H1 (cell line): ENCODE data around the gene SSU72. TPM values are rescaled to one million over a fixed set of nuclear protein-coding genes. Genes with fewer than 3 reads are reported as not detected.
"Not testable (repeated sequence)": the region's sequence is repeated elsewhere in the genome, so short reads cannot be mapped to it uniquely, and the experiment has no call there.

ENCODE experiments used
- CTCF ChIA-PET: fragments of 300-600 bp; sonication (Branson Sonifier 250); formaldehyde crosslinking; loops from one replicate; lab custom pipeline; 2021; ENCODE audit not compliant: partially characterized antibody; lab: Charles Lee
- POLR2A ChIA-PET: fragments of 300-600 bp; sonication (Branson Sonifier 250); formaldehyde crosslinking; loops from one replicate; lab custom pipeline; 2021; ENCODE audit warnings: inconsistent platforms; ENCODE audit not compliant: partially characterized antibody; lab: Charles Lee
- DNase-seq, 2 experiments: peaks; one replicate each; pipeline versions ENCODE4 v3.0.0 to v3.0.0-alpha.2; 2010 to 2022; ENCODE audit warnings: low spot score in 2 of 2, low read depth in 1 of 2, mixed read lengths in 1 of 2
- FAIRE-seq: peaks from 2 replicates; lab custom pipeline; 2011; peaks lifted over from hg19 to GRCh38; lab: Jason Lieb, UNC
- H2AFZ ChIP-seq: 2 replicates; pipeline ENCODE4 v1.8.1; 2012; ENCODE audit warnings: low read length, inconsistent platforms
- H2AK5ac ChIP-seq: 2 replicates; pipeline ENCODE4 v1.6.1; 2013; ENCODE audit warnings: low read depth, low read length
- H2BK120ac ChIP-seq: replicated peaks from 2 replicates; pipeline ENCODE3; 2013; ENCODE audit warnings: low read depth, low read length, inconsistent platforms
- H2BK12ac ChIP-seq: 2 replicates; pipeline ENCODE4 v1.6.1; 2013; ENCODE audit warnings: low read depth, low read length
- H2BK15ac ChIP-seq: 2 replicates; pipeline ENCODE4 v1.6.1; 2013; ENCODE audit warnings: low read length
- H2BK20ac ChIP-seq: 2 replicates; pipeline ENCODE4 v1.6.1; 2013; ENCODE audit warnings: low read length
- H2BK5ac ChIP-seq: 2 replicates; pipeline ENCODE4 v1.6.1; 2013; ENCODE audit warnings: low read depth, low read length
- H3K14ac ChIP-seq: 2 replicates; pipeline ENCODE4 v1.6.1; 2013; ENCODE audit warnings: inconsistent platforms; ENCODE audit not compliant: insufficient read length
- H3K18ac ChIP-seq: 2 replicates; pipeline ENCODE4 v1.6.1; 2013; ENCODE audit warnings: low read length; ENCODE audit errors: extremely low read depth
- H3K23ac ChIP-seq: 2 replicates; pipeline ENCODE4 v1.6.1; 2013; ENCODE audit warnings: inconsistent platforms; ENCODE audit not compliant: insufficient read length
- H3K23me2 ChIP-seq: 2 replicates; pipeline ENCODE4 v1.6.1; 2013; ENCODE audit warnings: low read depth, low read length
- H3K27ac ChIP-seq: 2 replicates; pipeline ENCODE4 v1.6.1; 2011; ENCODE audit warnings: low read depth, low read length, inconsistent platforms
- H3K27me3 ChIP-seq, 4 experiments: replicated peaks in 1 of 4; 1 replicate in 1 of 4; 2 replicates in 3 of 4; pipeline versions ENCODE4 v1.6.1 to v1.8.1; 2011 to 2013; ENCODE audit warnings: low read length in 3 of 4, mild to moderate bottlenecking in 3 of 4, inconsistent platforms in 2 of 4, mixed read lengths in 2 of 4, moderate library complexity in 1 of 4; ENCODE audit not compliant: control insufficient read depth in 3 of 4, insufficient read depth in 3 of 4; ENCODE audit errors: extremely low read depth in 1 of 4
- H3K36me3 ChIP-seq, 4 experiments: 2 replicates each; pipeline versions ENCODE4 v1.6.1 to v1.8.1; 2011 to 2013; ENCODE audit warnings: mild to moderate bottlenecking in 4 of 4, low read length in 3 of 4, moderate library complexity in 2 of 4, control low read depth in 1 of 4, inconsistent platforms in 1 of 4; ENCODE audit not compliant: insufficient read depth in 4 of 4, control insufficient read depth in 2 of 4
- H3K4ac ChIP-seq: replicated peaks from 2 replicates; pipeline ENCODE3; 2013; ENCODE audit warnings: low read length, low read depth, mixed read lengths, inconsistent platforms; ENCODE audit not compliant: insufficient read length
- H3K4me1 ChIP-seq, 4 experiments: replicated peaks in 1 of 4; 1 replicate in 1 of 4; 2 replicates in 3 of 4; pipeline versions ENCODE4 v1.6.1 to v1.8.1; 2011 to 2013; ENCODE audit warnings: low read length in 3 of 4, inconsistent platforms in 2 of 4, mixed read lengths in 1 of 4; ENCODE audit not compliant: insufficient read depth in 4 of 4, control insufficient read depth in 3 of 4
- H3K4me2 ChIP-seq, 2 experiments: 2 replicates each; pipeline versions ENCODE4 v1.6.1 to v1.8.1; 2011 to 2013; ENCODE audit warnings: low read depth in 2 of 2, low read length in 2 of 2, control low read depth in 1 of 2, inconsistent platforms in 1 of 2, mild to moderate bottlenecking in 1 of 2; ENCODE audit not compliant: insufficient read depth in 1 of 2
- H3K4me3 ChIP-seq, 4 experiments: fragments of 200-600, 300-600 bp in 1 of 4; sonication (generic), shearing (Covaris generic), sonication (Bioruptor Twin) in 1 of 4; 2 replicates each; pipeline versions ENCODE4 v1.5.1 to v1.8.1; 2011 to 2016; ENCODE audit warnings: low read length in 4 of 4, low read depth in 3 of 4, control low read depth in 2 of 4, inconsistent platforms in 2 of 4, mild to moderate bottlenecking in 2 of 4, mixed read lengths in 1 of 4, moderate library complexity in 1 of 4; ENCODE audit not compliant: insufficient read depth in 2 of 4; ENCODE audit errors: extremely low read depth in 1 of 4
- H3K56ac ChIP-seq: replicated peaks from 2 replicates; pipeline ENCODE3; 2013; ENCODE audit warnings: low read depth, mild to moderate bottlenecking, mixed read lengths, low read length, inconsistent platforms; ENCODE audit not compliant: insufficient read length
- H3K79me1 ChIP-seq: 2 replicates; pipeline ENCODE4 v1.6.1; 2013; ENCODE audit warnings: low read depth, low read length, control low read depth
- H3K79me2 ChIP-seq, 2 experiments: 2 replicates each; pipeline versions ENCODE4 v1.6.1 to v1.8.1; 2012 to 2013; ENCODE audit warnings: low read length in 2 of 2, mild to moderate bottlenecking in 2 of 2, inconsistent platforms in 1 of 2; ENCODE audit not compliant: insufficient read depth in 2 of 2, control insufficient read depth in 1 of 2
- H3K9ac ChIP-seq, 4 experiments: replicated peaks in 1 of 4; 1 replicate in 1 of 4; 2 replicates in 3 of 4; pipeline versions ENCODE4 v1.6.1 to v1.8.1; 2011 to 2013; ENCODE audit warnings: low read depth in 3 of 4, low read length in 3 of 4, control low read depth in 2 of 4, mild to moderate bottlenecking in 2 of 4, moderate library complexity in 2 of 4, inconsistent platforms in 1 of 4; ENCODE audit errors: extremely low read depth in 1 of 4
- H3K9me3 ChIP-seq, 2 experiments: 2 replicates each; pipeline versions ENCODE4 v1.6.1 to v1.8.1; 2012 to 2013; ENCODE audit warnings: mild to moderate bottlenecking in 2 of 2, moderate library complexity in 2 of 2, control low read depth in 1 of 2, inconsistent platforms in 1 of 2, low read depth in 1 of 2, low read length in 1 of 2, mixed read lengths in 1 of 2; ENCODE audit not compliant: insufficient read depth in 2 of 2
- H4K20me1 ChIP-seq, 2 experiments: replicated peaks in 1 of 2; 2 replicates each; pipeline versions ENCODE3 to v1.8.1; 2011 to 2013; ENCODE audit warnings: inconsistent platforms in 2 of 2, low read length in 2 of 2, mild to moderate bottlenecking in 1 of 2; ENCODE audit not compliant: insufficient read depth in 2 of 2, control insufficient read depth in 1 of 2
- H4K5ac ChIP-seq: 2 replicates; pipeline ENCODE4 v1.6.1; 2013; ENCODE audit warnings: low read length, low read depth, mixed read lengths, inconsistent platforms; ENCODE audit not compliant: insufficient read length
- H4K8ac ChIP-seq: 2 replicates; pipeline ENCODE4 v1.8.0; 2013; ENCODE audit warnings: mild to moderate bottlenecking, moderate library complexity, low read length, inconsistent platforms; ENCODE audit not compliant: insufficient read depth; ENCODE audit errors: extremely low read depth
- H4K91ac ChIP-seq: replicated peaks from 2 replicates; pipeline ENCODE3; 2013; ENCODE audit warnings: low read length, mixed read lengths, inconsistent platforms; ENCODE audit not compliant: insufficient read length
- WGBS, 2 experiments: shearing (Covaris generic) in 1 of 2; methylation state at CpG; one replicate each; pipeline versions ENCODE4 v1.1.6 to v1.1.7; 2013 to 2015; ENCODE audit warnings: low lambda C conversion rate in 2 of 2, mixed read lengths in 2 of 2, inconsistent platforms in 1 of 2, low coverage in 1 of 2, missing lambda C conversion rate in 1 of 2; ENCODE audit not compliant: insufficient replicate concordance in 2 of 2, insufficient coverage in 1 of 2, insufficient read length in 1 of 2; ENCODE audit errors: extremely low coverage in 1 of 2, missing lambda C conversion rate in 1 of 2; 5-methylcytosine and 5-hydroxymethylcytosine counted together
- polyA plus RNA-seq, 7 experiments: library from polyadenylated mRNA; depleted of rRNA in 3 of 7; stranded (reverse) in 5 of 7; unstranded in 2 of 7; fragments of >200 nt in 5 of 7; fragments of 200-250 nt in 2 of 7; gene quantifications; 1 replicate in 5 of 7; 2 replicates in 1 of 7; 4 replicates in 1 of 7; pipeline versions ENCODE4 v1.2.1 to v1.2.3, GENCODE V29; 2011 to 2013; ENCODE audit warnings: missing spikeins in 2 of 7, mixed read lengths in 2 of 7
- total RNA-seq: library from RNA; stranded (reverse); fragmentation: NEBNext Ultra II Directional; extraction: Animal tissue kit (Norgen Biotek cat#: 25700); gene quantifications from 2 replicates; pipeline ENCODE4 v1.2.1, GENCODE V29; 2021

Gene SSU72
- total and polyA plus RNA-seq, 2 of the 8 experiments (the other 6 are each of a cell fraction or from before 2014, with no cell fraction given): 110 to 165 TPM

- DNase-seq, H3K79me2 ChIP-seq, H3K4me2 ChIP-seq, H3K4me1 ChIP-seq, H3K18ac ChIP-seq, H2BK5ac ChIP-seq, H2AFZ ChIP-seq, H4K8ac ChIP-seq, H2AK5ac ChIP-seq, H3K23me2 ChIP-seq, H2BK120ac ChIP-seq, H3K4me3 ChIP-seq, H3K14ac ChIP-seq, H2BK20ac ChIP-seq, H4K5ac ChIP-seq, H3K23ac ChIP-seq, CTCF ChIA-PET, H3K27me3 ChIP-seq, H4K91ac ChIP-seq, H3K56ac ChIP-seq, H2BK12ac ChIP-seq, H3K9ac ChIP-seq, H2BK15ac ChIP-seq, H3K9me3 ChIP-seq, H3K27ac ChIP-seq, H4K20me1 ChIP-seq, H3K4ac ChIP-seq, H3K79me1 ChIP-seq, FAIRE-seq: not testable (repeated sequence)
- POLR2A ChIA-PET: interaction anchor here (1.5 kb wide), 1 partner anchor 52 kb away, joined by 3 read pairs; no protein-coding TSS in a partner anchor
- peaks cover 4 to 46% (median 11%) of the 10 kb centered on the region in 4 experiments; a peak in 4 of 8 replicates for H3K36me3 ChIP-seq
- WGBS, 2 experiments: 98% methylated on average over 7 of the region's 21 CpGs; no CpG with 5 or more reads in 1 of the 2 experiments
These were observed 48.2 kb downstream of the SSU72 start for GRCh38 chr1:1526476-1526875.

- H3K9me3 ChIP-seq, H3K9ac ChIP-seq, H3K14ac ChIP-seq, H2BK12ac ChIP-seq, H2BK120ac ChIP-seq, FAIRE-seq, H3K79me2 ChIP-seq, H3K27ac ChIP-seq, H4K20me1 ChIP-seq, H3K56ac ChIP-seq, H3K4me3 ChIP-seq, H4K91ac ChIP-seq, H3K4me2 ChIP-seq, H2AK5ac ChIP-seq, CTCF ChIA-PET, H3K4me1 ChIP-seq, H3K18ac ChIP-seq, H3K27me3 ChIP-seq, H3K79me1 ChIP-seq, H2AFZ ChIP-seq, H4K5ac ChIP-seq, H3K4ac ChIP-seq, H3K23ac ChIP-seq, H3K23me2 ChIP-seq, H4K8ac ChIP-seq, H2BK5ac ChIP-seq, H2BK20ac ChIP-seq, H2BK15ac ChIP-seq, DNase-seq: not testable (repeated sequence)
- H3K36me3 ChIP-seq: peaks cover 7 to 51% (median 17%) of the 10 kb centered on the region in 4 experiments; a peak in 7 of 8 replicates
- POLR2A ChIA-PET: interaction anchor here (1.5 kb wide), 1 partner anchor 53 kb away, joined by 3 read pairs; no protein-coding TSS in a partner anchor
- WGBS, 2 experiments: 97% methylated on average over 26 of the region's 30 CpGs; no CpG with 5 or more reads in 1 of the 2 experiments
These were observed 49.8 kb downstream of the SSU72 start for GRCh38 chr1:1524750-1525383.
